SK-N-SH (cell line): ENCODE measurements around the gene CCDC188. TPM values are rescaled to one million over a fixed set of nuclear protein-coding genes. Genes with fewer than 3 reads are reported as not detected.

Source experiments
- CTCF ChIA-PET: fragments of 300-600, 350-600 bp; formaldehyde crosslinking; extraction: SDS; loops from one replicate; lab custom pipeline; 2021; lab: Yijun Ruan, JAX
- POLR2A ChIA-PET: fragments of 350-600 bp; sonication (Branson Sonifier 250); formaldehyde crosslinking; extraction: SDS; loops from one replicate; lab custom pipeline; 2020; ENCODE audit warnings: antibody characterized with exemption, inconsistent platforms; lab: Yijun Ruan, JAX
- DNase-seq: peaks from one replicate; pipeline ENCODE4 v3.0.0; 2012
- H2AFZ ChIP-seq: fragments of 200-600 bp; sonication (generic); 2 replicates; pipeline ENCODE4 v1.8.1; 2016; ENCODE audit warnings: antibody characterized with exemption, mild to moderate bottlenecking, low read depth
- H3F3A ChIP-seq: fragments of 200-600 bp; sonication (generic); replicated peaks from 2 replicates; pipeline ENCODE3; 2016; ENCODE audit warnings: antibody characterized with exemption, mild to moderate bottlenecking; ENCODE audit not compliant: insufficient read depth
- H3K27ac ChIP-seq, 2 experiments: fragments of 200-500 bp in 1 of 2; fragments of 200-600 bp in 1 of 2; sonication (Bioruptor generic) in 1 of 2; sonication (generic), shearing (Covaris generic) in 1 of 2; 2 replicates each; pipeline versions ENCODE4 v1.5.1 to v1.6.1; 2014 to 2016; ENCODE audit warnings: low read depth in 2 of 2, inconsistent platforms in 1 of 2, low read length in 1 of 2, mild to moderate bottlenecking in 1 of 2, mixed read lengths in 1 of 2
- H3K27me3 ChIP-seq: fragments of 200-600 bp; sonication (generic), shearing (Covaris generic); 2 replicates; pipeline ENCODE4 v1.6.1; 2016; ENCODE audit warnings: mixed run types; ENCODE audit not compliant: insufficient read depth
- H3K36me3 ChIP-seq, 2 experiments: fragments of 200-500 bp in 1 of 2; fragments of 200-600 bp in 1 of 2; sonication (Bioruptor generic) in 1 of 2; sonication (generic) in 1 of 2; replicated peaks in 1 of 2; 2 replicates each; pipeline versions ENCODE3 to v1.5.1; 2014 to 2016; ENCODE audit warnings: low read length in 1 of 2, mild to moderate bottlenecking in 1 of 2; ENCODE audit not compliant: insufficient read depth in 2 of 2, control insufficient read depth in 1 of 2
- H3K4me1 ChIP-seq, 2 experiments: fragments of 200-500 bp in 1 of 2; fragments of 200-600 bp in 1 of 2; sonication (Bioruptor generic) in 1 of 2; sonication (generic), shearing (Covaris generic) in 1 of 2; 2 replicates each; pipeline versions ENCODE4 v1.5.1 to v1.6.1; 2014 to 2016; ENCODE audit warnings: low read depth in 1 of 2, low read length in 1 of 2, mixed run types in 1 of 2; ENCODE audit not compliant: insufficient read depth in 2 of 2, control insufficient read depth in 1 of 2
- H3K4me2 ChIP-seq: fragments of 200-600 bp; sonication (generic), shearing (Covaris generic); 2 replicates; pipeline ENCODE4 v1.6.1; 2017; ENCODE audit warnings: mixed run types
- H3K4me3 ChIP-seq, 2 experiments: fragments of 200-500 bp in 1 of 2; fragments of 200-600 bp in 1 of 2; sonication (Bioruptor generic) in 1 of 2; sonication (generic), shearing (Covaris generic) in 1 of 2; 2 replicates each; pipeline versions ENCODE4 v1.5.1 to v1.8.1; 2014 to 2016; ENCODE audit warnings: low read depth in 2 of 2, inconsistent platforms in 1 of 2, low read length in 1 of 2, mild to moderate bottlenecking in 1 of 2, mixed read lengths in 1 of 2, moderate library complexity in 1 of 2
- H3K79me2 ChIP-seq: fragments of 200-600 bp; sonication (generic); 2 replicates; pipeline ENCODE4 v1.8.1; 2017; ENCODE audit warnings: mild to moderate bottlenecking; ENCODE audit not compliant: insufficient read depth
- H3K9ac ChIP-seq: fragments of 200-600 bp; sonication (generic); 2 replicates; pipeline ENCODE4 v1.6.1; 2017; ENCODE audit warnings: mixed run types
- H3K9me2 ChIP-seq: fragments of 200-600 bp; sonication (generic); 2 replicates; pipeline ENCODE4 v1.6.1; 2017; ENCODE audit warnings: mixed run types
- H3K9me3 ChIP-seq: fragments of 200-600 bp; sonication (generic); 2 replicates; pipeline ENCODE4 v1.6.1; 2017; ENCODE audit warnings: mixed run types, mild to moderate bottlenecking, moderate library complexity
- H4K20me1 ChIP-seq: fragments of 200-600 bp; sonication (generic); 2 replicates; pipeline ENCODE4 v1.6.1; 2017; ENCODE audit warnings: mild to moderate bottlenecking, mixed run types; ENCODE audit not compliant: insufficient read depth
- ELF1 ChIP-seq: IDR thresholded peaks from 2 replicates; pipeline ENCODE4 v1.4.0; 2012
- EP300 ChIP-seq, 2 experiments: IDR thresholded peaks; 2 replicates each; pipeline versions ENCODE4 v1.4.0 to v1.6.1; 2012; ENCODE audit warnings: borderline replicate concordance in 1 of 2, low read depth in 1 of 2, low read length in 1 of 2
- EZH2phosphoT487 ChIP-seq: fragments of 200-600 bp; sonication (generic); IDR thresholded peaks from 2 replicates; pipeline ENCODE4 v1.6.1; 2017; ENCODE audit warnings: low read depth, mixed run types, mild to moderate bottlenecking, antibody characterized with exemption, moderate library complexity, borderline replicate concordance
- FOSL2 ChIP-seq: IDR thresholded peaks from 2 replicates; pipeline ENCODE4 v1.4.0; 2012; ENCODE audit warnings: low read depth, mild to moderate bottlenecking, moderate library complexity, borderline replicate concordance
- FOXJ3 ChIP-seq: sonication (generic); formaldehyde crosslinking; IDR thresholded peaks from 2 replicates; pipeline ENCODE4 v1.5.1; 2020; ENCODE audit warnings: mild to moderate bottlenecking, missing genetic modification reagents
- FOXM1 ChIP-seq: IDR thresholded peaks from 2 replicates; pipeline ENCODE4 v1.4.0; 2012; ENCODE audit warnings: low read depth, mild to moderate bottlenecking
- GABPA ChIP-seq: IDR thresholded peaks from 2 replicates; pipeline ENCODE4 v1.4.0; 2012; ENCODE audit warnings: low read depth, mild to moderate bottlenecking
- GATA2 ChIP-seq: sonication (generic); formaldehyde crosslinking; IDR thresholded peaks from 2 replicates; pipeline ENCODE4 v1.5.0; 2020; ENCODE audit warnings: mild to moderate bottlenecking, missing genetic modification reagents
- NFIC ChIP-seq: IDR thresholded peaks from 2 replicates; pipeline ENCODE4 v1.4.0; 2012; ENCODE audit warnings: borderline replicate concordance
- NRF1 ChIP-seq: IDR thresholded peaks from 2 replicates; pipeline ENCODE4 v1.6.1; 2012; ENCODE audit warnings: low read depth, mild to moderate bottlenecking, low read length
- RAD21 ChIP-seq: IDR thresholded peaks from 2 replicates; pipeline ENCODE4 v1.6.1; 2012; ENCODE audit warnings: mild to moderate bottlenecking, low read length
- REST ChIP-seq: IDR thresholded peaks from 2 replicates; pipeline ENCODE4 v1.6.1; 2012; ENCODE audit warnings: mild to moderate bottlenecking, low read depth, low read length, moderate library complexity
- RFX5 ChIP-seq: IDR thresholded peaks from 2 replicates; pipeline ENCODE4 v1.6.1; 2012; ENCODE audit warnings: mild to moderate bottlenecking, improper control_type of control experiment, low read length
- RXRA ChIP-seq: IDR thresholded peaks from 2 replicates; pipeline ENCODE4 v1.4.0; 2012; ENCODE audit warnings: low read depth, mild to moderate bottlenecking, borderline replicate concordance
- SMC3 ChIP-seq: IDR thresholded peaks from 2 replicates; pipeline ENCODE4 v1.6.1; 2012; ENCODE audit warnings: low read depth, low read length, improper control_type of control experiment
- TAF1 ChIP-seq: IDR thresholded peaks from 2 replicates; pipeline ENCODE4 v1.6.1; 2012; ENCODE audit warnings: low read depth, mild to moderate bottlenecking, low read length, moderate library complexity, borderline replicate concordance
- YY1 ChIP-seq: IDR thresholded peaks from 2 replicates; pipeline ENCODE4 v1.4.0; 2012; ENCODE audit warnings: low read depth, mild to moderate bottlenecking
- WGBS: methylation state at CpG from one replicate; pipeline ENCODE4 v1.1.6; 2017; ENCODE audit warnings: low lambda C conversion rate; 5-methylcytosine and 5-hydroxymethylcytosine counted together
- polyA plus RNA-seq, 3 experiments: library from polyadenylated mRNA; depleted of rRNA; stranded (reverse); fragments of >200 nt; gene quantifications; 2 replicates each; pipeline ENCODE4 v1.2.3, GENCODE V29; 2012
- small RNA-seq, 7 experiments: library from RNA; depleted of rRNA; stranded (forward); fragments of <200 nt; gene quantifications; one replicate each; pipeline ENCODE3, GENCODE V24; 2012

The CCDC188 gene
- polyA plus RNA-seq, 1 of the 3 experiments (the other 2 are of a cell fraction), result 21.1 TPM

- Histone ChIP-seq H3K36me3 (peaks cover 76 to 77% of the 10 kb centered on the region in 2 experiments), H3K4me3 (no peak overlapping the region), H3K9me2 (no peaks in the 10 kb centered on the region), H3K4me1 (no peaks in the 10 kb centered on the region), H3K9me3 (no peaks in the 10 kb centered on the region), H3K79me2 (peaks cover 92% of the 10 kb centered on the region), H3K27me3 (no peaks in the 10 kb centered on the region), H2AFZ (no peak overlapping the region), H3K4me2 (no peak overlapping the region), H3K9ac (no peak overlapping the region), H4K20me1 (peaks cover 7% of the 10 kb centered on the region; the same call in 1 of the 2 replicates), H3K27ac (no peak overlapping the region), H3F3A (peaks cover 16% of the 10 kb centered on the region)
- 100% methylated on average over 4 of the region's 6 CpGs for WGBS
- ChIA-PET POLR2A (no interaction called here), CTCF (no interaction called here)
- no peak for TF ChIP-seq RAD21
- no peak for TF ChIP-seq RXRA
- TF ChIP-seq RFX5, result no peak
- TF ChIP-seq SMC3, result no peak
- no peak for TF ChIP-seq GABPA
- TF ChIP-seq GATA2 (CRISPR knock-in tag), result no peak
- TF ChIP-seq NFIC, result no peak
- no peak for TF ChIP-seq TAF1
- TF ChIP-seq FOXM1, result no peak
- no peak for TF ChIP-seq REST
- TF ChIP-seq FOSL2, result no peak
- TF ChIP-seq ELF1, result no peak
- TF ChIP-seq NRF1, result no peak
- TF ChIP-seq YY1, result no peak
- TF ChIP-seq EP300 (IDR thresholded peaks at IDR 0.05; ENCODE audit: borderline replicate concordance in 1 of 2, low read depth in 1 of 2, low read length in 1 of 2), result no peak
- no peak for TF ChIP-seq EZH2phosphoT487
- TF ChIP-seq FOXJ3 (CRISPR knock-in tag), result no peak
- no peak for DNase-seq
Measured at GRCh38 chr22:20099099-20099711, 51.6 kb downstream of the CCDC188 start.

Small RNA genes lying within 50 kb of the gene (small RNA-seq; reads per million reads assigned to genes)
- gene MIR6816 (0 to 0.98 (median 0) reads per million in 7 experiments), gene RF00599 (0 reads per million in 7 experiments)

Other genes starting within 250 kb of the CCDC188 start
- gene COMT, start 209.3 kb downstream of the CCDC188 start, polyA plus RNA-seq (2012; rRNA removed), result 205 and 343 TPM in 2 replicates
- 33.5 and 34.7 TPM in 2 replicates for gene TXNRD2, start 209.2 kb downstream of the CCDC188 start, polyA plus RNA-seq (2012; rRNA removed)
- gene ARVCF, start 134.2 kb downstream of the CCDC188 start, polyA plus RNA-seq (2012; rRNA removed), result 27.4 and 33.0 TPM in 2 replicates
- 20.7 and 25.5 TPM in 2 replicates for gene TANGO2, start 129.9 kb downstream of the CCDC188 start, polyA plus RNA-seq (2012; rRNA removed)
- 23.9 and 26.5 TPM in 2 replicates for gene DGCR8, start 70.8 kb downstream of the CCDC188 start, polyA plus RNA-seq (2012; rRNA removed)
- gene RANBP1, start 35.0 kb downstream of the CCDC188 start, polyA plus RNA-seq (2012; rRNA removed), result 288 and 502 TPM in 2 replicates
- gene TRMT2A, start 33.8 kb downstream of the CCDC188 start, polyA plus RNA-seq (2012; rRNA removed), result 54.6 and 73.1 TPM in 2 replicates
- gene ZDHHC8, start 19.3 kb downstream of the CCDC188 start, polyA plus RNA-seq (2012; rRNA removed), result 36.5 and 65.3 TPM in 2 replicates
- gene RTN4R, start 117.3 kb upstream of the CCDC188 start, polyA plus RNA-seq (2012; rRNA removed), result 0.23 and 0.39 TPM in 2 replicates
- gene DGCR6L, start 169.0 kb upstream of the CCDC188 start, polyA plus RNA-seq (2012; rRNA removed), result 53.9 and 59.8 TPM in 2 replicates
- 8.0 and 9.9 TPM in 2 replicates for gene ZNF74, start 243.1 kb upstream of the CCDC188 start, polyA plus RNA-seq (2012; rRNA removed)